ENCODE results near the gene CDC27. TPM values are rescaled to one million over a fixed set of nuclear protein-coding genes. Genes with fewer than 3 reads are reported as not detected.
A peak's percentile ranks its signal among the peaks of the same experiment; 100 is the strongest.
"Not testable (repeated sequence)": the region's sequence is repeated elsewhere in the genome, so short reads cannot be mapped to it uniquely, and the experiment has no call there.

The CDC27 gene, protein sequence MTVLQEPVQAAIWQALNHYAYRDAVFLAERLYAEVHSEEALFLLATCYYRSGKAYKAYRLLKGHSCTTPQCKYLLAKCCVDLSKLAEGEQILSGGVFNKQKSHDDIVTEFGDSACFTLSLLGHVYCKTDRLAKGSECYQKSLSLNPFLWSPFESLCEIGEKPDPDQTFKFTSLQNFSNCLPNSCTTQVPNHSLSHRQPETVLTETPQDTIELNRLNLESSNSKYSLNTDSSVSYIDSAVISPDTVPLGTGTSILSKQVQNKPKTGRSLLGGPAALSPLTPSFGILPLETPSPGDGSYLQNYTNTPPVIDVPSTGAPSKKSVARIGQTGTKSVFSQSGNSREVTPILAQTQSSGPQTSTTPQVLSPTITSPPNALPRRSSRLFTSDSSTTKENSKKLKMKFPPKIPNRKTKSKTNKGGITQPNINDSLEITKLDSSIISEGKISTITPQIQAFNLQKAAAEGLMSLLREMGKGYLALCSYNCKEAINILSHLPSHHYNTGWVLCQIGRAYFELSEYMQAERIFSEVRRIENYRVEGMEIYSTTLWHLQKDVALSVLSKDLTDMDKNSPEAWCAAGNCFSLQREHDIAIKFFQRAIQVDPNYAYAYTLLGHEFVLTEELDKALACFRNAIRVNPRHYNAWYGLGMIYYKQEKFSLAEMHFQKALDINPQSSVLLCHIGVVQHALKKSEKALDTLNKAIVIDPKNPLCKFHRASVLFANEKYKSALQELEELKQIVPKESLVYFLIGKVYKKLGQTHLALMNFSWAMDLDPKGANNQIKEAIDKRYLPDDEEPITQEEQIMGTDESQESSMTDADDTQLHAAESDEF
- 49.6 TPM for polyA plus RNA-seq (ENCODE audit: insufficient read length)

DNA sequence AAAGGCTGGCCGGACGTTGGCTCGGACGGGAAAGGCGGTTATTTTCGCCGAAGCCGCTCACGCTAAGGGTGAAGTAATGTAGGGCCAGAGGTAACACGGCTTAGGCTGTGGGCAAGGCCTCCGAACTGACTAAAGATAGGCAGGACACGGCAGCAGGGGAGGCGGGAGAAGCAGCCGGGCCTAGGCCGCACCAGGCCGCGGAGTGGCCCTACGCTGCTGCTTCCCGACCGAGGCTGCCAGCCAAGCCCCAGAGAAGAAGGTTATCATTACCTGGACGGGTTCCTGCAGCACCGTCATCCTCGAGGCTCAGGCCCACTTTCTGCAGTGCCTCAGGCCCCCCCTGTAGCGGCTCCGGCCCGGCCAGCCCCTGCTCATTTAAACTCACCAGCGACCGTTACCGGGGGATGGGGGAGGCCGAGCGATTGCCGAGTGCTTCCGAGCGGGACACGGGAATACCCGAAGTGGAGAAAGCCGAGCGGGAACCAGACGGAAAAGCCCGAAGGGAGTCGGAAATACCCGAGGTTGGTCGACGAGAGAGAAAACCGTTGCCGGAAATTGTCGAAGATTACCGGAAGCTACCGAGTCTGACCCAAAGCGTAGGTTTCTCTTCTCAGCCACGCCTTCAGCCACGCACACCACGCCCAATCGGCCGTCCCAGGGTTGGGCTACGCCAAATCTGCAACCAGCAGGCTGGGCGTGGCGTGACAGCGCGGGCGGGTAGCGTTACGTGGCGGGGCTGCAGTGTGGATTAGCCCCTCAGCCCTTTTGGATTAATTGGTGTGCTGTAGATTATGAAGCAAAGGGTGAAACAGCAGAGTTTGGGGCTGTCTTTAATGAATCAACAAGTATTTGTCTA, at the start of gene CDC27:
Gene CDC27 (minus strand): TSS at position 420 of the 856 bp plus-strand sequence. CDS start 123 bp downstream, at position 297.
- peak; percentile 100 for DNase-seq (ENCODE audit: low read depth)

DNA sequence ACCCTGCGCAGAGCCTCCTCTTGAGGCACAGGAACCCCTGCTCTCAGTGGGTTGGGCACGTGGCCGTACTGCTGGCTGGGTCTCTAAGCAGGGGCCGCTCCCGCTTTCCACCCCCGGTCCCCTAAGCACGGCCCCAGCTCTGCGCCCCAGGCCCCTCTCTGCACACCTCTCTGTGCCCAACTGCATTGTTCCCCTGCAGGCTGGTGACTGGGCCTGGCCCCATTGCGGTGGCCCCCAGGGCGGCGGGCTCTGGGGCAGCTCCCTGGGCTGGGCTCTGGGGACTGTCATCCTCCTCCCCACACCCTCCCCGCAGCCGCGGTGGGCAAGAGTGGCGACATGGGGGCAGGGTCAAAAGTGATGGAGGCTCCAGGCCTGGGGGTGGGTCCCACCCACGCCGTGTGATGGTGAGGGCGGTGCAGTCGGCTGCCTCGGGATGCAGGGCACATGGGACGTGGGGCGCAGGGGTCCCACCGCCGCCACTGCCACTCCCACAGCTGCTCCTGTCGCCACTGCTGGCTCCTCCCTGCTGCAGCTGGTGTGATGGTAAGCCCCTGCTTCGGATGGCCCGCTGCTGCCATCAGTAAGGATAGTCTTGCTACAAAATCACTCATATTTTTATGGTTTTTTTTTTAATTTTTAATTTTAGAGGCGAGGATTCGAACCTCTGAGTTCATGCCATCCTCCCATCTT, 49.4 kb upstream of the CDC27 start:
- no peak for DNase-seq (ENCODE audit: low read depth)

DNA sequence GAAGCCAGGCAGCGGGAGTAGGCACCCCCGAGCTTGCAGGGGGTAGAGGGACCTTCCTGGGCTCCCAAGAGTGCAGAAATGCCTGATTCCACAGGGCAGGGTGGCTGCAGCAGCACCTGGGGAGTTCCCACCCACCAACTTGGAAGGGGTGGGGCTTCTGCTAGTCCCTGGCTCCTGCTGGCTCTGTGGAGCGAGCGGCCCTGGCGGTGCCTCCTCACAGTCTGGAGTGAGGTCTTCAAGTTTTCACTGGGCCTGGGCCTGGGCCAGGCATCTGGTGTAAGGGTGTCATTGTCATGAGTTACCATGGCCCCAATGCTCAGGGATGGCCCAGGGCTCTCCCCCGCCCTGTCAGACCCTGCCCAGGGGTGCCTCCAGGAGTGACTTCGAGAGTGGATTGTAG, 48.7 kb upstream of the CDC27 start:
- DNase-seq (ENCODE audit: low read depth): no peak

DNA sequence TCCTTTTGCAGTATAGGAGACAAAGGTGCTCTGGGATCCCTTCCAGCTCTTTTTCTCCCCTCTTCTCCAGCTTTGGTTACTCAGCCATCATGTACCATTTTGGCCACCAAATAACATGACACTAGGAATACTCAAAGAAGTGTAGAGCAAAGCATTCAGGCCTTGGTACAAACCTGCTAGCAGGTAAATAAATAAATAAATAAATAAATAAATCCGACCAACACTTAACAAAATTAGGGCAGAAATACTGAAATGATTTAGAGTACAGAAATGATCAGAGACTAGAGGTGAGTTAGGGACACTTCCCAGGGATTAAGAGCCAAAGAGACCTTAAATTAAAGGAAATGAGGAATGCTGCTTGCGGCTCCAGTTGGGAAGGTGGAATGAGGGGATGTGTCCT, 46.8 kb upstream of the CDC27 start:
- no peak for DNase-seq (ENCODE audit: low read depth)

DNA sequence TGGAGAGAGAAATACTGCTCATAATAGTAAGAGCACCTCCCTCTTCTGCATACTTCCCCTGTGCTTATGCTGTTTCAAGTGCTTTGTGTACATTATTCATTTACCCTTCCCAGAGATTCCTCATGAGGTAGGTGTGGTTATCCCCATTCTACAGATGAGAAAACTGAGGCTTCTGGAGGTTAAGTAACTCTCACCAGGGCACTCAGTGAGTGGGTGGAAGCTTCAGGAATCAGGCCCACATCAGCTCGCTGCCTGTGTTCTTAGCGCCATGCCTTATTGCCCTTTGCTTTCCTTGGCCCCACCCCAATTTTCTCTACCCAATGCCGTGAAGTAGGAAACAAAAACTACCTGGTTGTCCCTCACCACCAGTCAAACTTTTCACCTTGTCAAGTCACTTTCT, 46.4 kb upstream of the CDC27 start:
- DNase-seq (ENCODE audit: low read depth): no peak

DNA sequence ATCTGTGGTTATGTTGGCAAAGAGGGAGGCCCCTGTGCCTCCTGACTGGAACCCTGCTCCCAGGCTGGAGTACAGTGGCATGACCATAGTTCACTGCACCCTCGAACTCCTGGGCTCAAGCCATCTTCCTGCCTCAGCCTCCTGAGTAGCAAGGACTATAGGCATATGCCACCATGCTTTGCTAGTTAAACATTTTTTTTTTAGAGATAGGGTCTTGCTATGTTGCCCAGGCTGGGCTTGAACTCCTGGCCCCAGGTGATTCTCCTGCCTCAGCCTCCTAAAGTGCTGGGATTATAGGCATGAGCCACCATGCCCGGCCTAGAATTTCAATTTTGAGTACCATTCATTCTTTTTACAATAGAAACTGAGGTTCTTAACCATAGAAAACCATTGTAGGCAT, 43.4 kb upstream of the CDC27 start:
- DNase-seq (ENCODE audit: low read depth): no peak

DNA sequence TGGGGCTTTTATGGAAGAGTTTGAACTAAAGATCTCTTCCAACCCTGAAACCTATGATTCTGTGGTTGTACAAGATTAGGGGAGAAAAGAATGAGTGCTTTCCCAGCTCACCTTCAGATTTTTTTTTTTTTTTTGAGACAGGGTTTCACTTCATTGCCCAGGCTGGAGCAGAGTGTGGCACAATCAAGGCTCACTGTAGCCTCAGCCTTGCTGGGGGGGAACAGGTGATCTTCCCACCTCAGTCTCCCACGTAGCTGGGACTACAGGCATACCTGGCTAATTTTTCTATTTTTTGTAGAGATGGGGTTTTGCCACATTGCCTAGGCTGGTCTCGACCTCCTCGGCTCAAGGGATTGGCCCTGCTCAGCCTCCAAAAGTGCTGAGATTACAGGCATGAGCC, 42.8 kb upstream of the CDC27 start:
- DNase-seq (ENCODE audit: low read depth): no peak

DNA sequence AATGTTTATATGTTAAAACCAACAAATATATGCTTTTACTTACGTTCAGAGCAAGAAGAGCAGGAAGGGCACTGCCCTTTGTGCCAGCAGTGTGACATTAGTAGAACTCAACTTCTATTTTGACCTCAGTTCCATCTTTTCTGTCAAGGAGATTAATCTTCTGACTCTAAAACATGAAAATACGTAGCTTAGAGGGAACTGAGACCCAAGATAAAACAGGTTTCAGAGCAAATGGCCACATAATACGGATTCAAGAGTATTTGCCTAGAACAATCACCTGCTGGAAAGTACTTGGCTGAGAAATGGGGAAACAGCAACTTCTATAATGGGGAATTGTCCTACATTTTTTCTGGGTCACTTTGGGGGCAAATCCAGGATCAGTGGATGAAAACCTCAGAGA, 42.2 kb upstream of the CDC27 start:
- DNase-seq (ENCODE audit: low read depth): no peak

DNA sequence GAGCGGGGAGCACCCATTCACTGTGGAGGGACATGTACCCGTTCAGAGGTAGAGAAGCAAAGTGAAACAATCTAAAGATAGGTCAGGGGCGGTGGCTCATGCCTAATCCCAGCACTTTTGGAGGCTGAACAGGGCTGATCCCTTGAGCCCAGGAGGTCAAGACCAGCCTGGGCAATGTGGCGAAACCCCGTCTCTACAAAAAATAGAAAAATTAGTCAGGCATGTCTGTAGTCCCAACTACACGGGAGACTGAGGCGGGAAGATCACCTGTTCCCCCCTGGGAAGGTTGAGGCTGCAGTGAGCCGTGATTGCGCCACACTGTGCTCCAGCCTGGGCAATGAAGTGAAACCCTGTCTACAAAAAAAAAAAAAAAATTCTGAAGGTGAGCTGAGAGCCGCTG, 41.8 kb upstream of the CDC27 start:
- no peak for DNase-seq (ENCODE audit: low read depth)

DNA sequence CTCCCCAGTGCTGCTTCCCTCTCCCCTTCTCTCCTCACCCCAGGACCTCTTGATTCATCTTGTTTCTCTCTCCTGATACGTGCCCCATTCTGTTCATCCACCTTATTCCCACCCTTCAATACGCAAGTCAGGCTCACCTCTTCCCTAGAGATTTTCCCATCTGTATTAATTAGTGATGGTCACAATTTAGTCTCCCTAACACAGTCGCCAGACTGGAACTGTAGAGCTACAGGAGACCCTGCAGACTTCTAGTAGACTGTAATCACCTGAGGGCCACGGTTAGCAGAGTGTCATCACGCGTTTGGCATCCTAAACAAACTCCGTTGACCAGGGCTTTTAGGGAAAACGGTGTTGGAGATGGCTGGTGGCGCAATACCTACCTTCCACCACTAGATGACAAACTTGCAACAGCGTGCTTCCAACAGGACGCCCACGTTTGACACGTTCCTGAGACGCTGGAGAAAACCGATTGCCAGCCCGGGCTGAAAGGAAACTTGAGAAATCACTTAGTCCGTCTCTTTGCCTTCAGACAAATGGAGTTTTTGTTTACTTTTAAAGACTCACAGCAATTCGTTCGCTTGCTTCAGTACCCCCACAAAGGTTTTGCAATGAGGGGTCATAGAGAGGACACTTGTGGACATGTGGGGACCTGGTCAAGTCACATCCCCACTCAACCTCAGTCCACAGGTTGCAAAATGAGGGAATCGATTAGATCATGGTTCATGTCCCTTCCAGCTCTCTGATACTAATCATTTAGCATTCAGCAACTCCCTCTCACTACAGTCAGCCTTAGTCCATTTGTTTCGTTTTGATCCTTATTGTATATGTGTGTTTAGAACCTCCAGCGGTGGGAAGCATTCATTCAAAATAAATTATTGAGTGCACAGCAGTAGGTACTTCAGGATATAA, 40.7 kb upstream of the CDC27 start:
- peak; percentile 92 for DNase-seq (ENCODE audit: low read depth)

DNA sequence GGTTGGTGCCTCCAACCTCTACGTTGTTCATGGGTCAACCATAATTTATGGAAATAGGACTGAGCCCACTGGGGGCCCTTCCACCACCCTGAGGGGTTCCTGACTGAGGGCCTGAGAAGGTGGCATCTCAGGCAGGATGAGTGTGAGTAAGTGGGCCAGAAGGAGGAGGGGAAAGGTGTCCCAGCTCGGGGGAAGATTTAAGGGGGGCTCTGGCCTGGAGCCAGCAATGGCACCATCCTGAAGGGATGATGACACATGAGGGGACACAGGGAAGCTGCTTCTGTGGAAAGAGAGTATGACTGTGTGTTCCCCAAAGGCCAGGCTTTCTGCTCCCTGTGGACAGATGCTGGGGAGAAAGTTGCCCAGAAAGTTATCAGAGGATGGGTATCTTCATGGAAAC, 38.8 kb upstream of the CDC27 start:
- DNase-seq (ENCODE audit: low read depth): no peak

DNA sequence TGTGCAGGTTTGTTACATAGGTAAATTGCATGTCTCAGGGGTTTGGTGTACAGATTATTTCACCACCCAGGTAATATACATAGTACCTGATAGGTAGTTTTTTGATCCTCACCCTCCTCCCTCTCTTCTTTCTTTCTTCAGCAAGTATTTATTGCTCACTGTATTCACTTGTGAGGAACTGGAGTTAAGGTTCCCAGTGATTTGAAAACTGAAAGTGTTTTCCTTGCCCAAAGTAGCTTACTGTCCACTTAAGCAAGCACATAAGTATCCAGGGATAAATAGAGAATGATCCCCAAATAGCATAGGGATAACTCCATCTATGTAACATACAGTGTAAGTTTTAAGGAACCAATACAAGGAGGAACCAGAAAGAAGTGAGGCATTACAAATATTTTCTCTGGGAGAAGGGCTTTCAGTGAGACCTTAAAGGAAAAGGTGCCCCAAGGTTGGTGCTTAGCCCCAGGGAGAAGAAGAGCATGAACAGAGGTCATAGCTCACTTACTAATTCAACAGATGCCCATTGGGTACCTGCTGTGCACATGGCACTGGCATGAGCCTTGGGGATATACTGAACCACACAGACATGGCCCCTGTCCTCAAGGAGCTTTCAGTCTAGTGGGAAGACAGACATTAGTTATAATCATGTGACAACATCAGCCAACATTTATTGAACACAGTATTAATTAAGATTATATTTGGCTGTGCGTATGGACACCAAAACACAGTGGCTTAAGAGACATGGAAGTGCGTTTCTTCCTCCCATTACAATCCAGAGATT, 37.0 kb upstream of the CDC27 start:
- DNase-seq (ENCODE audit: low read depth): no peak

DNA sequence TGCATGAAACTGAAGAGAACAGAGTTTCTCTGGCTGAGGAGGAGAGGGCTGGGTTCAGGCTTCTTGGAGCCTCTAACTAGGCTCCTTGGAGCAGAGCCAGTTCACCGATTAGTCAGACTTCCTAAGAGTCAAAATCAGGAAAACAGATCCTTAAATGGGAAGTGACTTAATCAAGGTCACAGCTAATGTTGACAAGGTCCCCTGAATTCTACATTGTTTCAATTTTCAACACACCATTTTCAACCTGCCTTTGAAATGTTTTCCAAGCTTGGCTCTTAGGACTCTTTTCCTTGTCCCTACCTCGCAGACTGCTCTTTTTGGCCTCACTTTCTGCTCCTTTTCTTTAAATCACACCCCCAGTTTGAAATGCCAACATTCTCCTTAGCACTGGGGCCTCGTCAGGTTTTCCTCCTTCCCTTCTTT, 36.4 kb upstream of the CDC27 start:
- no peak for DNase-seq (ENCODE audit: low read depth)

DNA sequence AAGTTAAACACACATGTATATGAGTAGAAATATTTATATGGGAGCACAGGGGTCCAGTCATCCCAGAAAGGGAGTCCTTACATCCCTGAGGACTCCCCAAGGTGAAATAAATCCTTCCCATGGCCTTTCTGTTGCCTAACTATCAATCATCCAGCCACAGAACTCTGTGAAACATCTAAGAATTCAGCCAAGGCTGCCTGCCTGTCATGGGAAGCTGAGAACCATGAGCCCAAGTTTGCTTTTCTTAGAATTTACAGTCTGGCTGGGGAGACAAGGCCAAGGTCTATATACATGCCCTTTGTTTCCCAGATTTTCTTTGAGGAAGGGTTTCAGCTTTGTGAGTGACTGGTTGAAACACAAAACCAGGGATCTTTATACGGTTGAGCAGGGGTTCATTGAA, 35.9 kb upstream of the CDC27 start:
- DNase-seq (ENCODE audit: low read depth): no peak

DNA sequence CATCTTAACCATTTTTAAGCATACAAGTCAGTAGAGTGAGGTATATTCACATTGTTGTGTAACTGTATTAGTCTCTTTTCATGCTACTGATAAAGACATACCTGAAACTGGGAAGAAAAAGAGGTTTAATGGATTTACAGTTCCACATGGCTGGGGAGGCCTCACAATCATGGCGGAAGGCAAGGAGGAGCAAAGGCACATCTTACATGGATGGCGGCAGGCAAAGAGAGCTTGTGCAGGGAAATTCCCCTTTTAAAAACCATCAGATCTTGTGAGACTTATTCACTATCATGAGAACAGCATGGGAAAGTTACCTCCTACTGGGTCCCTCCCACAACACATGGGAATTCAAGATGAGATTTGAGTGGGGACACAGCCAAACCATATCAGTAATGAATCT, 35.0 kb upstream of the CDC27 start:
- DNase-seq (ENCODE audit: low read depth): not testable (repeated sequence)

DNA sequence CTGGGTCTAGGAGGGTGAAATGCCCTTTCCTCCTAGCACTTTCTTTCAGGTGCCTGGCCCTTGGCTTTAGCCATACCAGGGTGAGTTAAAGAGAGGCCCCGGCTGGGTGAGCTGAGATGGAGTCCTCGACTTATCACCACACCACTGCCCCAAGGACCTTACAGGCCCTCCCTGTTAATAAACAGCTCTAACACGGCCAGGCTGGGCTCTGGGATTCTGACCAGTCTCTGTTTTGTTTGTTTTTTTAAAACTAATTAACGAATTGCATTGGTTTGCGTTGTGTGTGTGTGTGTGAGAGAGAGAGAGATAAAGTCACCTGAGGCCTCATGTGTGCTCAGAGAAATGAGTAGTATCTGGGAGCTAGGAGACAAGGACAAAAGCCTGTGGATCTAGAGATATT, 34.4 kb upstream of the CDC27 start:
- DNase-seq (ENCODE audit: low read depth): no peak

DNA sequence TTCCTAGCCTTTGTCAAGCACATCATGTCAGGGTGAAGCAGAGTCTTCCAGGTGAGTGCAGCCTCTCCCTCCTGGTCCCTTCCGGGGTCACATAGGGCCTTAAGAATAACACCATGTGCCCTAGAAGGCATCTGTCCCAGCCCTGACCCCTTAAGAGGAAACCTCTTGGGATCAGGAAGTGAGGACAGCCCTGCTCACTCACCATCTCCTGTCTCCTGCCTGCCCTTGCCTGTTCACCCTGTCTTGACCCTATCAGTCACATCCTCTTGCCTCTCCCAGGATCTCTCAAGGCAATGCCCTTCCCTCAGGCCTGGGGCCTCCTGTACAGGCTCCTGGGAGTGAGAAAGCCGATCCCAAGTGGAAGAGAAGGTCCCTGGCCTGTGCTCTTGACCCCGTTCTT, 33.9 kb upstream of the CDC27 start:
- DNase-seq (ENCODE audit: low read depth): no peak

DNA sequence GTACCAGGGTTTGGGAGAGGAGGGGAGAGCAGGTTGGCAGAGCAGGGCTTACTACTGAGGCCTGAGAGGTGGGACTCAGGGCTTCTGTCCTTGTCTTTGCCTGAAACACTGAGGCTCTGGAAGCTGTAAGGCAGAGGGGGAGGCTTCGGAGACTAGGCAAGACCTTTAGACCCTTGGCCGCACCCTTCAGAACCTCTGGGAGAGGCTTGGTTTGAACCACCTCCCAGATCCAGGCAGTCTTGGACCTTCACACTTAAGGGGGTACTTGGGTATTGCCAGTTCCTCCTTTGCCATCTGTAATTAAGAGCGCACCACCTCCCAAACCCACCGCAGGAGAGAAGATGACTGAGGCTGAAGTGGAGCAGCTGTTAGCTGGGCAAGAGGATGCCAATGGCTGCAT, 33.0 kb upstream of the CDC27 start:
- no peak for DNase-seq (ENCODE audit: low read depth)

DNA sequence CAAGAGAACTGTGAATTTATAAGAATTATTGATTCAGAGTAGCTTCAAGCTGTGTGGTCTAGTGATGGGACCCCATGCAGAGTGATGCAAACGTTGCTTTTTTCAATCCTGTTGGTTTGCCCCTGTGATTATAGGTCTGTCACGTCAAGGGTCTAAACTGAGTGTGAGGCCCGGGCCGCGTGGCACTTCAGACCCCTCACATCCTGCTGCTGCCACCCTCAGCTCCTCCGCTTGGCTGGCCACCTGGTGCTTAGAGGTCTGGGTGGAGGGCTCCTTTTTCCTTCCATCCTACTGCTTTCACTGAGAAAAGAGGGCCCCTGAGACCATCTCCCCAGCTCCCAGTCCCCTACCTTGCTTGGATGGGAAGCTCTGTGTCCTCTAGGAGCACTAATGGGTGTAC, 32.1 kb upstream of the CDC27 start:
- DNase-seq (ENCODE audit: low read depth): no peak
